Vagina (tissue), 2 donors: Measurements from ENCODE around the gene MCTP2. TPM values are rescaled to one million over a fixed set of nuclear protein-coding genes. Genes with fewer than 3 reads are reported as not detected.

Experiments used
- DNase-seq, 2 donors: peaks; one replicate each; pipeline ENCODE4 v3.0.0-alpha.2; 2017; ENCODE audit errors: extremely low spot score in 2 of 2
- H3K27ac ChIP-seq: fragments of 200-600 bp; sonication (generic); one replicate; pipeline ENCODE4 v1.5.1; 2019
- H3K27me3 ChIP-seq: fragments of 200-600 bp; sonication (generic); one replicate; pipeline ENCODE4 v1.5.1; 2019
- H3K36me3 ChIP-seq, 2 donors: fragments of 200-600 bp; sonication (generic); one replicate each; pipeline ENCODE4 v1.5.1; 2017 to 2019
- H3K4me1 ChIP-seq: fragments of 200-600 bp; sonication (generic); one replicate; pipeline ENCODE4 v1.5.1; 2019
- H3K4me3 ChIP-seq, 2 donors: fragments of 200-600 bp; sonication (generic); 1 replicate in 1 of 2; 2 replicates in 1 of 2; pipeline ENCODE4 v1.5.1; 2016 to 2019
- H3K9me3 ChIP-seq: fragments of 200-600 bp; sonication (generic); one replicate; pipeline ENCODE4 v1.5.1; 2019
- POLR2A ChIP-seq, 2 donors: fragments of 450-650 bp; IDR thresholded peaks; one replicate each; pipeline ENCODE4 v1.6.1; 2017; ENCODE audit warnings: antibody characterized with exemption in 2 of 2, mild to moderate bottlenecking in 2 of 2, moderate library complexity in 2 of 2
- POLR2AphosphoS5 ChIP-seq, 2 donors: sonication (generic); formaldehyde crosslinking; IDR thresholded peaks; one replicate each; pipeline ENCODE4 v1.9.0; 2017; ENCODE audit warnings: antibody characterized with exemption in 2 of 2, mild to moderate bottlenecking in 2 of 2, low read depth in 1 of 2; ENCODE audit not compliant: insufficient read depth in 1 of 2
- intact Hi-C: fragments of 100-400 bp; cut with DNase I; formaldehyde crosslinking; loops from one replicate; pipeline ENCODE4 v1.15.1; 2023
- total RNA-seq: library from RNA; depleted of rRNA; stranded (reverse); fragments of >200 nt; gene quantifications from one replicate; pipeline ENCODE4 v1.2.3, GENCODE V29; 2016
- TF ChIP-seq, protein P1 (sequence below), 3 experiments: fragments of 450-650 bp in 2 of 3; fragments of 200-600 bp in 1 of 3; sonication (generic) in 1 of 3; IDR thresholded peaks; one replicate each; pipeline ENCODE4 v1.5.1; 2017 to 2019; ENCODE audit warnings: antibody characterized with exemption in 3 of 3, mild to moderate bottlenecking in 2 of 3, moderate library complexity in 2 of 3

The MCTP2 gene
- total RNA-seq, 1 donor from 2014 or later = 21.1 TPM

- intact Hi-C loops = no loop called here
- no peaks in the 10 kb centered on the region for H3K4me1 ChIP-seq
- TF ChIP-seq, protein P1, sequence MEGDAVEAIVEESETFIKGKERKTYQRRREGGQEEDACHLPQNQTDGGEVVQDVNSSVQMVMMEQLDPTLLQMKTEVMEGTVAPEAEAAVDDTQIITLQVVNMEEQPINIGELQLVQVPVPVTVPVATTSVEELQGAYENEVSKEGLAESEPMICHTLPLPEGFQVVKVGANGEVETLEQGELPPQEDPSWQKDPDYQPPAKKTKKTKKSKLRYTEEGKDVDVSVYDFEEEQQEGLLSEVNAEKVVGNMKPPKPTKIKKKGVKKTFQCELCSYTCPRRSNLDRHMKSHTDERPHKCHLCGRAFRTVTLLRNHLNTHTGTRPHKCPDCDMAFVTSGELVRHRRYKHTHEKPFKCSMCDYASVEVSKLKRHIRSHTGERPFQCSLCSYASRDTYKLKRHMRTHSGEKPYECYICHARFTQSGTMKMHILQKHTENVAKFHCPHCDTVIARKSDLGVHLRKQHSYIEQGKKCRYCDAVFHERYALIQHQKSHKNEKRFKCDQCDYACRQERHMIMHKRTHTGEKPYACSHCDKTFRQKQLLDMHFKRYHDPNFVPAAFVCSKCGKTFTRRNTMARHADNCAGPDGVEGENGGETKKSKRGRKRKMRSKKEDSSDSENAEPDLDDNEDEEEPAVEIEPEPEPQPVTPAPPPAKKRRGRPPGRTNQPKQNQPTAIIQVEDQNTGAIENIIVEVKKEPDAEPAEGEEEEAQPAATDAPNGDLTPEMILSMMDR (IDR thresholded peaks at IDR 0.05) = no peak
- TF ChIP-seq POLR2A (IDR thresholded peaks at IDR 0.05) = no peak
Measured at GRCh38 chr15:94476686-94477085, 245.3 kb downstream of the MCTP2 start.

GRCh38 chr15:94477913-94478553, 246.7 kb downstream of the MCTP2 start:
- DNase-seq = no peak
- Histone ChIP-seq H3K4me3 (no peak overlapping the region), H3K4me1 (no peaks in the 10 kb centered on the region)

More at GRCh38 chr15:94476686-94477085, 245.3 kb downstream of the MCTP2 start:
- no peaks in the 10 kb centered on the region for H3K27me3 ChIP-seq
- no peak overlapping the region for H3K4me3 ChIP-seq
- H3K9me3 ChIP-seq = no peaks in the 10 kb centered on the region
- H3K36me3 ChIP-seq = no peaks in the 10 kb centered on the region
- no peak for DNase-seq
- no peak overlapping the region for H3K27ac ChIP-seq

DNA sequence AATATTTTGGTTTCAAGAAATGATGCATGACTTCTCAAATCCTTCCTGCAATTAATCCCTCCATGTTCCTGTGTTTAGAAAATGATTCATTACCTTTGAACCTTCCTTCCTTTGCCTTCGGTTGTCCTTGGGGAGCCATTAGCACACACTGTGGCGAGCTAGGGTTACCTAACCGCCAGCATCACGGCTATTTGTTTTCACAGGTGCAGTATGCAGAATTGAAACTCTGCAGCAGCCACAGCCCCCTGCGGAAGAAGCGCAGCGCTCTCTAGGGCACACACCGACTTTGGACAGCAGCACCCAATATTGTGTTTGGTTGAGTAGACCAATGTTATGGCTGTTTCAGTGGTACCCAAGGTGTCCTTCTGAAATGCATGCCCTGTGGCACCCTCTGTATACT, 247.4 kb downstream of the MCTP2 start:
- Histone ChIP-seq H3K4me3 (no peak overlapping the region), H3K27ac (no peak overlapping the region), H3K27me3 (no peaks in the 10 kb centered on the region), H3K4me1 (no peaks in the 10 kb centered on the region), H3K9me3 (no peaks in the 10 kb centered on the region), H3K36me3 (no peaks in the 10 kb centered on the region)
- intact Hi-C loops = no loop called here
- no peak for DNase-seq
- TF ChIP-seq POLR2A (IDR thresholded peaks at IDR 0.05) = no peak
- TF ChIP-seq, protein P1 (IDR thresholded peaks at IDR 0.05) = no peak

More at GRCh38 chr15:94477913-94478553, 246.7 kb downstream of the MCTP2 start:
- Histone ChIP-seq H3K27me3 (no peaks in the 10 kb centered on the region), H3K36me3 (no peaks in the 10 kb centered on the region), H3K27ac (no peak overlapping the region), H3K9me3 (no peaks in the 10 kb centered on the region)
- intact Hi-C loops = no loop called here
- TF ChIP-seq POLR2A (IDR thresholded peaks at IDR 0.05) (no peak), POLR2AphosphoS5 (IDR thresholded peaks at IDR 0.05; ENCODE audit: insufficient read depth in 1 of 2, low read depth in 1 of 2) (no peak)
- TF ChIP-seq, protein P1 (IDR thresholded peaks at IDR 0.05) = no peak

DNA sequence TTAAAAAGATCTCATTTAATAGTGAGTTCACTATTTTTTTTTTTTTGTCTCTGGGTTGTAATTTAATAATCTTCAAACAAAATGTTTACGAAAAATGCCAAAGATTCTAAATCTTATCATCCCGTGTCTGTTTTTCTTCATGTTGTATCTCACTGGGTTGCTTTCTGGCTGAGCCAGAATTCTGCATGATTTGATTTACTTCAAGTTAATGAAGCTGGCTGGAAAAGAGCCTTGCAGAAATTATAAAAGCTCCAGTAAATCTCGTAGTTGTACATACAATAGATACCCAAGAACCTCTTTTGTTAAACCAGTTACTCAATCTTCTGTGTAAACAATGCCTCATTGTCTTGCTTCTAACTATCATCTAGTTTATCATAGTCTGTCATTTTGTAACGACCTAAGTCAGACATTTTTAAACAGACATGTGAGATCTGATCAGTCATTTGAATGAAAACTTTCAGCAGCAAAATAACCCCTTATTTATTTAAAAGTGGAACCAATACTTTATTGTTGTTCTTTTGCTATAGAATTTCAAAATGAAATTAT, 249.0 kb downstream of the MCTP2 start:
- H3K9me3 ChIP-seq = no peaks in the 10 kb centered on the region
- DNase-seq = no peak
- TF ChIP-seq, protein P1 (IDR thresholded peaks at IDR 0.05) = no peak
- TF ChIP-seq POLR2A (IDR thresholded peaks at IDR 0.05) = no peak
- TF ChIP-seq POLR2AphosphoS5 (IDR thresholded peaks at IDR 0.05; ENCODE audit: insufficient read depth in 1 of 2, low read depth in 1 of 2) = no peak
- no peaks in the 10 kb centered on the region for H3K4me1 ChIP-seq
- intact Hi-C loops = no loop called here
- H3K27me3 ChIP-seq = no peaks in the 10 kb centered on the region
- H3K4me3 ChIP-seq = no peak overlapping the region
- H3K36me3 ChIP-seq = no peaks in the 10 kb centered on the region
- H3K27ac ChIP-seq = no peak overlapping the region

DNA sequence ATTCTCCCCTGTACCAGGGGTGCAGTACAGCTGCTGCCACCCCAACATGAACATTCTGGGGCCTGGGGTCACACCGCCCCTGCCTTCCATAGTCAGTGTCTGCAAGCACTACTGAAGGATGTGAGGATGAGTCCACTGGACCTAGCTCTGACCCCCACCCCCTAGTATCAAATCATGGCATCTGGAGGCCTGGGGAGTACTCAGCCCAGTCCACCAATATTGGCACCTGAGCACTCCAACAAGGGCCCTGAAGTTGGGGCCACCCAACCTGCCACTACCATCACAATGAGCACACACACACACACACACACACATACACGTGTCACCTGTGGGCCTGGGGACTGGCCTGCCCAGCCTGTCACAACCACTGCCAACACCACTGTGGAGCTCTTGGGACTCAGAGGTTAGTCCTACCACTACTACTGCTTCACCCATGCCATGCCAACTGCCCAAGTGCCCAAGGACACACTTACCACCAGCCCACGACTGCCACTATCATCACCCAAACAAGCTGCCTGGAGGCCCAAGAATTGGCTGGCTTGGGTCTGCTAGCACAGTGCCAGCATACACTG, 253.9 kb downstream of the MCTP2 start:
- H3K27me3 ChIP-seq = no peaks in the 10 kb centered on the region
- intact Hi-C loops = no loop called here
- TF ChIP-seq POLR2AphosphoS5 (IDR thresholded peaks at IDR 0.05; ENCODE audit: insufficient read depth in 1 of 2, low read depth in 1 of 2) (no peak), POLR2A (IDR thresholded peaks at IDR 0.05) (no peak)
- TF ChIP-seq, protein P1 (IDR thresholded peaks at IDR 0.05) = no peak
- H3K36me3 ChIP-seq = no peaks in the 10 kb centered on the region
- H3K4me1 ChIP-seq = no peaks in the 10 kb centered on the region
- no peaks in the 10 kb centered on the region for H3K9me3 ChIP-seq
- no peak overlapping the region for H3K27ac ChIP-seq
- no peak for DNase-seq
- H3K4me3 ChIP-seq = no peak overlapping the region
